HEK293T (cell line): ENCODE measurements around the gene TIMELESS.

Experiments
- ARNT ChIP-seq: fragments of 450-650 bp; IDR thresholded peaks from 2 replicates; pipeline ENCODE4 v1.6.1; 2017; ENCODE audit warnings: mild to moderate bottlenecking
- FOXM1 ChIP-seq: fragments of 450-650 bp; IDR thresholded peaks from 2 replicates; pipeline ENCODE4 v1.6.1; 2017; ENCODE audit warnings: mild to moderate bottlenecking, borderline replicate concordance
- HDGF ChIP-seq: fragments of 450-650 bp; IDR thresholded peaks from 2 replicates; pipeline ENCODE4 v1.6.1; 2017; ENCODE audit warnings: antibody characterized with exemption, borderline replicate concordance
- SP1 ChIP-seq: fragments of 450-650 bp; IDR thresholded peaks from 2 replicates; pipeline ENCODE4 v1.6.1; 2017
- TARDBP ChIP-seq: fragments of 450-650 bp; IDR thresholded peaks from 2 replicates; pipeline ENCODE4 v1.6.1; 2016

DNA sequence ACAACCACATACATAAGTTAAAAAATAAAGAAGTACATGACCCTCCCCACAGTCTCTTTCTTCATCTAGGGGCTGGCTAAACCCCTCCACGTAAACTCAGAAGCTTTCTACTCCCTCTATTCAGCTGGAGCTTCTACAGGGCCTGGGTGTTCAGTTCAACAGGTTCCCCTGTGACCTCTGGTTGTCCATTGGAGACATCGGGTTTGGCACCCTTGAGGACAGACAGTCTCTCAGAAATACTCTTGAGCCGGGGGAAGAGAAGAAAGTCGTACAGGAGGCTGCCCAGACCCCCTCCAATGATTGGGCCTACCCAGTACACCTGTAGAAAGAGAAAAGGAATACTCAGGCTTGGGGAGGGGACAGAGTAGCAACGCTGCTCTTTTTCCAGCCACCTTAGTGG is 1.9 kb upstream of the TIMELESS start:
- TF ChIP-seq SP1: no peak
- TF ChIP-seq FOXM1: no peak
- TF ChIP-seq HDGF: no peak
- TF ChIP-seq TARDBP: no peak
- no peak for TF ChIP-seq ARNT
